Kidney tubule cell (primary cell): ENCODE data around the gene TCERG1L.

Experiments
- DNase-seq: peaks from one replicate; pipeline ENCODE4 v3.0.0-alpha.2; 2018; ENCODE audit warnings: low spot score

Gene TCERG1L

GRCh38 chr10:131067690-131068089 lies 243.8 kb downstream of the TCERG1L start:
- no peak for DNase-seq

- no peak for DNase-seq
These were observed 245.7 kb downstream of the TCERG1L start for GRCh38 chr10:131065673-131066305.

GRCh38 chr10:131063311-131063710 lies 248.2 kb downstream of the TCERG1L start:
- no peak for DNase-seq

DNA sequence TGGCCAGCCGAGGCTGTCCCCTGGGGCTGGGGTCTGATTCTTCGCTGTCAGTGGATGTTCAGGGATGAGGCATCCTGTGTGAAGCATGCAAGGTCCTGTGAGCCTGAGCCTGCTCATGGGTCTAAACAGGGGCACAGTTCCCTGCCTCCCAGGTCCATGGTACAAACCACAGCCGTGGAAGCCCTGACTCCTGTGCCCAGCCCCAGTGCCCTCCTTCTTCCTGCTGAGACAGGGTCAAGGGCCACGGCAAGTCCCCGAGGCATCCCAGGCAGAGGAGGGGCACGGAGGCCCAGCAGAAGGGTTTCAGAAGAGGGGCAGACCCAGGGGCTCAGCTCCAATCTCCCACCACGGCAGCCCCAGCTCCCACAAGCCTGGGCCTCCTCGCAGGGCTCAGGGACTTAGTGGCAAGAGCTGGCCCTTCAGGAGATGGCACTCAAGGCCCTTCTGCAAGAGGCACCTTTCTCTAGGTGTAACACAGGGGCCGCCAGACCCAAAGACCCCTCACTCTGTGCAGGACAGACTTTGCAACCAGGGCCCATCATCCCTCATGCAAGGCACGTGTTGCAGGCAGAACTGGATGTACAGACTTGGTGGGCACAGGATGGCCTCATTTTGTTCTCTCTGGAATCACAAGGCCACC lies 248.8 kb downstream of the TCERG1L start:
- DNase-seq: no peak

DNA sequence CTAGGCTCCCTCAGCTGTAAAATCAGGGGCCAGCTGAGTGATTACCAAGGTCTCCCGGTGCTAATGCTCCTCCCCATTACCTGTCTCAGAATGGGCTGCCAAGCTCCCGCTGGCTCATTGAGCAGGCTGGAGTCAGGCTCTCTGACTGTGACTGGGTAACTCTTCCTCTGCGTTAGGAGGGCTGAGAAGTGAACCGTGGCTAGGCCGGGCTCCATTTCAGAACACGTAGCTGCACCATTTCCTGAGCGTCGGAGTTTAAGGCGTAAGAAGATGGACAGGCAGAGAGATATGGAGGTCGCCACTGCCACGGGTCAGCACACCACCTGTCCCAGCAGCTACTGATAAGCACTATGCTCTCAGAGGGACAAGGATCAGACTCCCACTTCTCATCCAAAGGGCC lies 250.3 kb downstream of the TCERG1L start:
- DNase-seq: no peak

- no peak for DNase-seq
These were observed 251.6 kb downstream of the TCERG1L start for GRCh38 chr10:131059881-131060280.

GRCh38 chr10:131058799-131059198 lies 252.7 kb downstream of the TCERG1L start:
- DNase-seq: no peak

GRCh38 chr10:131056781-131057180 lies 254.7 kb downstream of the TCERG1L start:
- no peak for DNase-seq

GRCh38 chr10:131056091-131056579 lies 255.4 kb downstream of the TCERG1L start:
- DNase-seq: no peak

- DNase-seq: no peak
These were observed 256.1 kb downstream of the TCERG1L start for GRCh38 chr10:131055437-131055836.

GRCh38 chr10:131053192-131053591 lies 258.3 kb downstream of the TCERG1L start:
- DNase-seq: no peak

DNA sequence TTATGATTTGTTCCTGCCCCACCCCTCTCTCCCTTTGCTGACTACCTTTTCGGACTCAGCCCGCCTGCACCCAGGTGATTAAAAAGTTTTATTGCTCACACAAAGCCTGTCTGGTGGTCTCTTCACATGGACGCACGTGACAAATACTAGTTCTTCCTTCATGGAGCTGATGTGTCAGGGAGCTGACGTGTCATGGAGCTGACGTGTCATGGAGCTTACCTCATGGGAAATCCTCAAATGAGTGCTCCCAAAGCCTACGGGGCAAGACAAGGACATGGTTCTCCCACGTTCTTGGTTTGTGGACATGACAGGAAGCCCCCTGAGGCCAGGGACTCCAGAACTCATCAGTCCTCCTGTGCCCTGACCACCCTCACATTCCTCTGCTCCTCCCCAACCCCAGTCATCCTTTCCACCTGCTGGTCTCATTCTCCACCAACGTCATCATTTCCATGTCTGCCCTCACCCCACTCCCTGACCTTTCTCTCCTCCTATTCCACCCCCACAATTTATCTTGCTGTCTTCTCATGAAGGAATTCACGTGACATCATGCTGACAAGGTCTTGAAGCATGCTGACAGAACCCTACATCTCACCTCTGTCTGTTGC lies 261.3 kb downstream of the TCERG1L start:
- no peak for DNase-seq

GRCh38 chr10:131049016-131049415 lies 262.5 kb downstream of the TCERG1L start:
- no peak for DNase-seq

GRCh38 chr10:131048606-131049005 lies 262.9 kb downstream of the TCERG1L start:
- DNase-seq: no peak

DNA sequence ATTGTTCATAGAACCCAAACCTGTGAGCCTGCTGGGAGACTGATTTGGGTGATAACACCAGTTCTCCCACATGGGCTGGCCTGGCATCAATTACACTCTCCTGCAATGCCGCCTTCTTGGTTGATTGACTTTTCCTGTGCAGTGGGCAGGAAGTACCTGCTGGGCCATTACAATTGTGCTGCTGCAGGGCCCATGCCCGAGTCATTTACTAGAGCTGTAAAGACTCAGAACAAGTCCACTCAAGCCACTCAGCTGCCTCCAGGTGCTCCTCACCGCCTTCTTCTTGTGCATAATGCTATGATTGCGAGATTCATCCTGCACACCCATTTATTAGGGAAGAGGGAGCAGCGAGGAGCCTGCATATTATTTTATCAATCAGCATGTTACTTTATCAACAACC lies 264.0 kb downstream of the TCERG1L start:
- DNase-seq: no peak

- DNase-seq: no peak
These were observed 265.3 kb downstream of the TCERG1L start for GRCh38 chr10:131046194-131046593.

GRCh38 chr10:131044379-131045111 lies 267.0 kb downstream of the TCERG1L start:
- no peak for DNase-seq

DNA sequence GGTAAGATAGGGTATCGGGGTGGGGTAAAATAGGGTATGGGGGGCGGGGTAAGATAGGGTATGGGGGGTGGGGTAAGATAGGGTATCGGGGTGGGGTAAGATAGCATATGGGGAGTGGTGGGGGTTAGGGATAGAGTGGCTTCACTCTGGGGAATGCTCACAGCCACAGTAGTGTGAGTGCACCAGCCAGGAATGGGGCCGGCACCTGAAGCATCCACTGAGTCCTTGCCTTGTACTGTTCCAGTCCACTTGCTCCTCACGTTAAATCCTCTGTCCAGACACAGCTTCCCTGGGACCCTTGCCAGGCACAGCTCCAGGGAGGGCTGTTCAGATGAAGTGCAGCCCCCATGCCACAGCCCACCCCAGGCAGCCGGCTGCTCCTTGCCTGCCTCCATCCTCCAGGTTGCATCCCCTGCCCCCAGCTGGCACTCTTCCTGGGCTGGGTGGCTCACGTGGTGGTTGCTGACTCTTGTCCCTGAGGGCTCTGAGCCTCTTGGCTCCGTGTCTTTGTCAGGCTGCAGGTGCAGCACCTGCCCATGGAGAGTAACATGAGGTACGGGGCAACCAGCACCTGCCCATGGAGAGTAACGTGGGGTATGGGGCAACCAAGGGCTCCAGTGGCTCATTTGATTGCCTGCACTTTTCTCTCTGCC lies 268.4 kb downstream of the TCERG1L start:
- no peak for DNase-seq
